GM23338 (cell line): ENCODE results near the gene FUNDC1.

Experiments used
- EZH2 ChIP-seq: fragments of 200-600 bp; sonication (generic); IDR thresholded peaks from one replicate; pipeline ENCODE4 v1.8.0; 2017; ENCODE audit warnings: antibody characterized with exemption, mild to moderate bottlenecking, low read depth; ENCODE audit not compliant: unreplicated experiment
- EZH2phosphoT487 ChIP-seq: fragments of 200-600 bp; sonication (generic); IDR thresholded peaks from one replicate; pipeline ENCODE4 v1.8.1; 2018; ENCODE audit warnings: antibody characterized with exemption; ENCODE audit not compliant: unreplicated experiment
- TF ChIP-seq, protein P1 (sequence below), 2 experiments: fragments of 200-600 bp in 1 of 2; sonication (generic) in 1 of 2; conservative IDR thresholded peaks; 2 replicates each; pipeline versions ENCODE4 v1.5.1 to v1.6.1; 2016 to 2017; ENCODE audit warnings: antibody characterized with exemption in 2 of 2, low read depth in 2 of 2, mild to moderate bottlenecking in 2 of 2, moderate library complexity in 1 of 2

DNA sequence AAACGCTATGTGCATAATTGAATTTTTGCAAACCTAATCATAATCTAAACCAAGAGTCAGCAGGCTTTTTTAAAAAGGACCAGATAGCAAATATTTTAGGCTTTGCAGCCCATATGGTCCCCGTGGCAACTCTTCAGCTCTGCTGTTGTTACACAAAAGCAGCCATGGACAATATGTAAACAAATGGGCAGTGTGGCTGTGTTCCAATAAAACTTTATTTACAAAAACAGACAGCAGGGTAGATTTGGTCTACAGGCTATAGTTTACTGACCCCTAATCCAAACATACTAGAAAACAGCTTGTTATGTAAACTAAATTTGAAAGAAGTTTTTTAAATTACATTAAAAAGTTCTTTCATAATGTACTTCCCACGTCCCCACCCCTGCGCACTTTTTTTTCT is 53.1 kb downstream of the FUNDC1 start:
- no peak for TF ChIP-seq EZH2phosphoT487
- TF ChIP-seq, protein P1, sequence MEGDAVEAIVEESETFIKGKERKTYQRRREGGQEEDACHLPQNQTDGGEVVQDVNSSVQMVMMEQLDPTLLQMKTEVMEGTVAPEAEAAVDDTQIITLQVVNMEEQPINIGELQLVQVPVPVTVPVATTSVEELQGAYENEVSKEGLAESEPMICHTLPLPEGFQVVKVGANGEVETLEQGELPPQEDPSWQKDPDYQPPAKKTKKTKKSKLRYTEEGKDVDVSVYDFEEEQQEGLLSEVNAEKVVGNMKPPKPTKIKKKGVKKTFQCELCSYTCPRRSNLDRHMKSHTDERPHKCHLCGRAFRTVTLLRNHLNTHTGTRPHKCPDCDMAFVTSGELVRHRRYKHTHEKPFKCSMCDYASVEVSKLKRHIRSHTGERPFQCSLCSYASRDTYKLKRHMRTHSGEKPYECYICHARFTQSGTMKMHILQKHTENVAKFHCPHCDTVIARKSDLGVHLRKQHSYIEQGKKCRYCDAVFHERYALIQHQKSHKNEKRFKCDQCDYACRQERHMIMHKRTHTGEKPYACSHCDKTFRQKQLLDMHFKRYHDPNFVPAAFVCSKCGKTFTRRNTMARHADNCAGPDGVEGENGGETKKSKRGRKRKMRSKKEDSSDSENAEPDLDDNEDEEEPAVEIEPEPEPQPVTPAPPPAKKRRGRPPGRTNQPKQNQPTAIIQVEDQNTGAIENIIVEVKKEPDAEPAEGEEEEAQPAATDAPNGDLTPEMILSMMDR (conservative IDR thresholded peaks at IDR 0.05; ENCODE audit: low read depth in 2 of 2) = no peak
- TF ChIP-seq EZH2 = no peak
